HCT116 (cell line): ENCODE results near the gene C19orf25. TPM values are rescaled to one million over a fixed set of nuclear protein-coding genes. Genes with fewer than 3 reads are reported as not detected.

Source experiments
- ATAC-seq: fragments of 200-7000 bp; cut with Tn5 transposase; 2 replicates; pipeline ENCODE4 v1.9.1; 2020; ENCODE audit warnings: mild to moderate bottlenecking, moderate library complexity
- BruUV-seq: library from RNA; stranded (reverse); fragments of 400-500 nt; replicated peaks from 2 replicates; lab custom pipeline; 2021; lab: Mats Ljungman, UMichigan
- CTCF ChIA-PET: fragments of 300-600 bp; sonication (Branson Sonifier 250); formaldehyde crosslinking; loops from one replicate; lab custom pipeline; 2021; ENCODE audit warnings: antibody characterized with exemption; lab: Charles Lee
- POLR2A ChIA-PET: fragments of 300-600, 350-600 bp; sonication (Branson Sonifier 250); formaldehyde crosslinking; loops from one replicate; lab custom pipeline; 2021; ENCODE audit warnings: antibody characterized with exemption; lab: Charles Lee
- RAD21 ChIA-PET, 2 experiments: fragments of 300-600 bp; sonication (Branson Sonifier 250); formaldehyde crosslinking; loops; one replicate each; lab custom pipeline; 2023; ENCODE audit warnings: low total read pairs in 2 of 2; ENCODE audit not compliant: uncharacterized antibody in 2 of 2, unreplicated experiment in 2 of 2, low non-redundant PET in 1 of 2; lab: Charles Lee
- DNase-seq: peaks from one replicate; pipeline ENCODE4 v3.0.0-alpha.2; 2010; ENCODE audit warnings: low read depth, low spot score
- H2AFZ ChIP-seq: fragments of 200-600 bp; shearing (Covaris generic), sonication (generic); 2 replicates; pipeline ENCODE4 v1.6.1; 2017; ENCODE audit warnings: low read depth, mixed run types, mixed read lengths, antibody characterized with exemption, low read length; ENCODE audit not compliant: poor library complexity, severe bottlenecking
- H3K27ac ChIP-seq: 2 replicates; pipeline ENCODE4 v1.5.1; 2012; ENCODE audit warnings: low read depth, low read length
- H3K27me3 ChIP-seq: fragments of 200-600 bp; sonication (generic); 2 replicates; pipeline ENCODE4 v1.6.1; 2016; ENCODE audit warnings: mixed run types, low read length, mixed read lengths; ENCODE audit not compliant: insufficient read depth
- H3K36me3 ChIP-seq, 2 experiments: fragments of 200-500 bp in 1 of 2; fragments of 200-600 bp in 1 of 2; sonication (Bioruptor generic) in 1 of 2; sonication (generic) in 1 of 2; 2 replicates each; pipeline versions ENCODE4 v1.5.1 to v1.6.1; 2014 to 2016; ENCODE audit warnings: low read length in 2 of 2, inconsistent platforms in 1 of 2, mixed read lengths in 1 of 2, mixed run types in 1 of 2; ENCODE audit not compliant: insufficient read depth in 2 of 2, control insufficient read depth in 1 of 2
- H3K4me1 ChIP-seq, 2 experiments: fragments of 200-600 bp in 1 of 2; sonication (generic) in 1 of 2; 2 replicates each; pipeline versions ENCODE4 v1.5.1 to v1.6.1; 2012 to 2017; ENCODE audit warnings: low read length in 2 of 2, inconsistent platforms in 1 of 2, mild to moderate bottlenecking in 1 of 2, mixed read lengths in 1 of 2, mixed run types in 1 of 2, moderate library complexity in 1 of 2; ENCODE audit not compliant: insufficient read depth in 2 of 2, control insufficient read depth in 1 of 2
- H3K4me2 ChIP-seq: fragments of 200-600 bp; sonication (generic); 2 replicates; pipeline ENCODE4 v1.6.1; 2017; ENCODE audit warnings: mixed run types, low read length, mixed read lengths
- H3K4me3 ChIP-seq, 2 experiments: fragments of 200-600 bp in 1 of 2; sonication (generic) in 1 of 2; replicated peaks in 1 of 2; 2 replicates each; pipeline ENCODE4 v1.5.1; 2011 to 2016; ENCODE audit warnings: low read length in 2 of 2, control low read depth in 1 of 2, low read depth in 1 of 2, mild to moderate bottlenecking in 1 of 2, mixed read lengths in 1 of 2, mixed run types in 1 of 2
- H3K79me2 ChIP-seq: fragments of 200-600 bp; sonication (generic); 2 replicates; pipeline ENCODE4 v1.6.1; 2017; ENCODE audit warnings: mild to moderate bottlenecking, mixed run types, low read length, moderate library complexity, mixed read lengths; ENCODE audit not compliant: insufficient read depth
- H3K9ac ChIP-seq: fragments of 200-600 bp; sonication (generic); 2 replicates; pipeline ENCODE4 v1.6.1; 2016; ENCODE audit warnings: low read length, mixed read lengths
- H3K9me2 ChIP-seq: fragments of 200-600 bp; sonication (generic), shearing (Covaris generic); 2 replicates; pipeline ENCODE4 v1.6.1; 2017; ENCODE audit warnings: mixed run types, mild to moderate bottlenecking, moderate library complexity; ENCODE audit not compliant: insufficient read depth
- H3K9me3 ChIP-seq, 2 experiments: fragments of 200-500 bp in 1 of 2; fragments of 200-600 bp in 1 of 2; sonication (Bioruptor generic) in 1 of 2; sonication (generic) in 1 of 2; 2 replicates each; pipeline ENCODE4 v1.6.1; 2014 to 2017; ENCODE audit warnings: low read length in 2 of 2, mixed read lengths in 2 of 2, inconsistent platforms in 1 of 2, low read depth in 1 of 2, mild to moderate bottlenecking in 1 of 2, mixed run types in 1 of 2, moderate library complexity in 1 of 2; ENCODE audit not compliant: control insufficient read depth in 1 of 2, insufficient read depth in 1 of 2
- H4K20me1 ChIP-seq: fragments of 200-600 bp; sonication (generic), shearing (Covaris generic); 2 replicates; pipeline ENCODE4 v1.6.1; 2017; ENCODE audit warnings: mixed run types, mild to moderate bottlenecking, moderate library complexity; ENCODE audit not compliant: insufficient read depth
- CBX3 ChIP-seq: IDR thresholded peaks from 2 replicates; pipeline ENCODE4 v1.6.1; 2012; ENCODE audit warnings: low read depth
- EGR1 ChIP-seq: IDR thresholded peaks from 2 replicates; pipeline ENCODE4 v1.6.1; 2012; ENCODE audit warnings: low read depth
- ELF1 ChIP-seq: IDR thresholded peaks from 2 replicates; pipeline ENCODE4 v1.6.1; 2012; ENCODE audit warnings: low read depth, borderline replicate concordance
- JUND ChIP-seq: IDR thresholded peaks from 2 replicates; pipeline ENCODE4 v1.6.1; 2012
- POLR2A ChIP-seq: IDR thresholded peaks from 2 replicates; pipeline ENCODE4 v1.7.0; 2011; ENCODE audit warnings: borderline replicate concordance; ENCODE audit not compliant: insufficient read depth, insufficient read length; ENCODE audit errors: extremely low read depth
- RAD21 ChIP-seq: IDR thresholded peaks from 2 replicates; pipeline ENCODE4 v1.6.1; 2012; ENCODE audit warnings: low read depth, mild to moderate bottlenecking
- SIN3A ChIP-seq: IDR thresholded peaks from 2 replicates; pipeline ENCODE4 v1.6.1; 2012; ENCODE audit warnings: low read depth
- SRF ChIP-seq: IDR thresholded peaks from 2 replicates; pipeline ENCODE4 v1.6.1; 2012; ENCODE audit warnings: low read depth
- YY1 ChIP-seq: IDR thresholded peaks from 2 replicates; pipeline ENCODE4 v1.6.1; 2011; ENCODE audit warnings: low read length, low read depth, moderate library complexity, mild to moderate bottlenecking; ENCODE audit not compliant: insufficient replicate concordance; ENCODE audit errors: extremely low read depth
- ZFX ChIP-seq: fragments of 450-650 bp; IDR thresholded peaks from 2 replicates; pipeline ENCODE4 v1.6.1; 2017
- ZNF274 ChIP-seq: fragments of 200-500 bp; sonication (Bioruptor generic); IDR thresholded peaks from 2 replicates; pipeline ENCODE4 v1.6.1; 2014; ENCODE audit warnings: mild to moderate bottlenecking, low read depth, low read length, inconsistent platforms
- intact Hi-C: fragments of 100-400 bp; cut with micrococcal nuclease; formaldehyde crosslinking; loops from 2 replicates; pipeline ENCODE4 v1.10.0; 2022
- total RNA-seq: library from RNA; stranded (reverse); gene quantifications from one replicate; pipeline ENCODE4 v1.2.1, GENCODE V29; 2021; ENCODE audit not compliant: unreplicated experiment
- TF ChIP-seq, protein P1 (sequence below): IDR thresholded peaks from 2 replicates; pipeline ENCODE4 v1.6.1; 2012; ENCODE audit warnings: low read depth
- TF ChIP-seq, protein P2 (sequence below): IDR thresholded peaks from 2 replicates; pipeline ENCODE4 v1.6.1; 2012
- TF ChIP-seq, protein P3 (sequence below), 3 experiments: fragments of 200-600 bp in 1 of 3; sonication (generic) in 1 of 3; IDR thresholded peaks in 2 of 3; conservative IDR thresholded peaks in 1 of 3; 2 replicates each; pipeline ENCODE4 v1.5.1; 2012 to 2017; ENCODE audit warnings: low read depth in 2 of 3, low read length in 2 of 3, antibody characterized with exemption in 1 of 3, borderline replicate concordance in 1 of 3, control low read depth in 1 of 3, mild to moderate bottlenecking in 1 of 3, mixed read lengths in 1 of 3, mixed run types in 1 of 3, moderate library complexity in 1 of 3; ENCODE audit not compliant: insufficient read depth in 1 of 3
- TF ChIP-seq, protein P4 (sequence below): IDR thresholded peaks from 2 replicates; pipeline ENCODE4 v1.6.1; 2011; ENCODE audit warnings: mild to moderate bottlenecking, low read length, moderate library complexity; ENCODE audit not compliant: insufficient replicate concordance; ENCODE audit errors: extremely low read depth
- TF ChIP-seq, protein P5 (sequence below): IDR thresholded peaks from 2 replicates; pipeline ENCODE4 v1.6.1; 2012

C19orf25 gene
- total RNA-seq, 1 experiment from 2014 or later: 48.8 TPM

DNA sequence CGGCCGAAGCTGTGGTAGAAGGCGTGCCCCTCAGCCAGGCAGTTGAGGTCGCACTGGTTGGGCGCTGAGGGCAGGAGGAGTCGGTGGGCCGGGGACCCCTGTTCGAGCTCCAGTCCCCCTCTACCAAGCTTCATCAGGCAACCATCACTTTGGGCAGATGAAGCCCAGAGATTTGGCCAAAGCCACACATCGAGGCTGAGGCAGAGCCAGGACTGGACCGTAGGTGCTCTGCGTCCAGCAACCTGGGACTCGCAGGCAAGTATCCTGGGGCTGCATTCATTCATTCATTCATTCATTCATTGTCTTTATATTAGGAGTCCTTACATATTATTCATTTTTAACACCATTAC is 29.5 kb upstream of the C19orf25 start (continued):
- TF ChIP-seq, protein P1, sequence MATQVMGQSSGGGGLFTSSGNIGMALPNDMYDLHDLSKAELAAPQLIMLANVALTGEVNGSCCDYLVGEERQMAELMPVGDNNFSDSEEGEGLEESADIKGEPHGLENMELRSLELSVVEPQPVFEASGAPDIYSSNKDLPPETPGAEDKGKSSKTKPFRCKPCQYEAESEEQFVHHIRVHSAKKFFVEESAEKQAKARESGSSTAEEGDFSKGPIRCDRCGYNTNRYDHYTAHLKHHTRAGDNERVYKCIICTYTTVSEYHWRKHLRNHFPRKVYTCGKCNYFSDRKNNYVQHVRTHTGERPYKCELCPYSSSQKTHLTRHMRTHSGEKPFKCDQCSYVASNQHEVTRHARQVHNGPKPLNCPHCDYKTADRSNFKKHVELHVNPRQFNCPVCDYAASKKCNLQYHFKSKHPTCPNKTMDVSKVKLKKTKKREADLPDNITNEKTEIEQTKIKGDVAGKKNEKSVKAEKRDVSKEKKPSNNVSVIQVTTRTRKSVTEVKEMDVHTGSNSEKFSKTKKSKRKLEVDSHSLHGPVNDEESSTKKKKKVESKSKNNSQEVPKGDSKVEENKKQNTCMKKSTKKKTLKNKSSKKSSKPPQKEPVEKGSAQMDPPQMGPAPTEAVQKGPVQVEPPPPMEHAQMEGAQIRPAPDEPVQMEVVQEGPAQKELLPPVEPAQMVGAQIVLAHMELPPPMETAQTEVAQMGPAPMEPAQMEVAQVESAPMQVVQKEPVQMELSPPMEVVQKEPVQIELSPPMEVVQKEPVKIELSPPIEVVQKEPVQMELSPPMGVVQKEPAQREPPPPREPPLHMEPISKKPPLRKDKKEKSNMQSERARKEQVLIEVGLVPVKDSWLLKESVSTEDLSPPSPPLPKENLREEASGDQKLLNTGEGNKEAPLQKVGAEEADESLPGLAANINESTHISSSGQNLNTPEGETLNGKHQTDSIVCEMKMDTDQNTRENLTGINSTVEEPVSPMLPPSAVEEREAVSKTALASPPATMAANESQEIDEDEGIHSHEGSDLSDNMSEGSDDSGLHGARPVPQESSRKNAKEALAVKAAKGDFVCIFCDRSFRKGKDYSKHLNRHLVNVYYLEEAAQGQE: no peak
- TF ChIP-seq, all 23 proteins: peak for 0

DNA sequence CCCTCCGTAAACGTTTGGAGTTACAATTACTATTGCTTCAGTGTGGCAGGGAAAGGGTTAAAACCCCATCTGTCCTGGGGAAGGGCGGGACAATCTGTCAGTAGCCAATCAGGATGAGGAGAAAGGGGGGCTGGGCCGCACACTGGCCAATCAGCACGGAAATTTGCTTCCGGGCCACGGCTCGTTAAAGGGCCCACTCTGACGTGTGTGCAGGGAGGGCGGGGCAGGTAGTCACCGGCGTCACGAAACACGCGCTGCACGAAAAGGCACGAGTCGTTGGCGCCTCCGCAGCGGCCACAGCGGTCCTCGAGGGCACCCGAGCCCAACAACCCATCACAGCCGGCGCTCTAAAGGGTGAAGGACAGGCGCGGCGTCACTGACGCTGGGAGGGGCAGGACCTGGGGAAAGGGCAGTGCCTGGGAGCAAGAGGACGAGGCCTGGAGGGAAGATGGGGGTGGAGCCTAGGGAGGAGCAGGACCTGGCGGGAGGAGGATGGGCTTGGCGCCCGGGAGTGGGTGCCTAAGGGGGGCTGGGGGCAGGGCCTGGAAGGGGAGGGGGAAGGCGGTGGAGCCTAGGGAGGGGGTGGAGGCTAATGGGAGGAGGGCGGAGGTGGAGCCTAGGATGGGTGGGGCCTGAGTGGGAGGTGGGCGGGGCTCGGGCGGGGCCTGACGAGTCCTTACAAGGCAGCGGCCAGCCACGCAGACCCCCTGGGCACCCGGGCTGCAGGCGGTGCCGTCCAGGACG is 28.9 kb upstream of the C19orf25 start:
- ChIA-PET CTCF (interaction anchor here (1.0 kb wide), 1 partner anchor 38 kb away, joined by 4 read pairs; no protein-coding TSS in a partner anchor), POLR2A (interaction anchor here (1.3 to 1.4 kb wide), 2 partner anchors 17 to 52 kb away, joined by 3 to 6 read pairs; partner anchors contain the start of gene REEP6), RAD21 (no interaction called here)
- H3K9me3 ChIP-seq: no peaks in the 10 kb centered on the region
- peak overlapping the region; percentile 39 to 56 for H3K4me3 ChIP-seq
- peak overlapping the region; percentile 92 for H3K4me2 ChIP-seq
- peaks cover 31 to 67% of the 10 kb centered on the region in 2 experiments for H3K4me1 ChIP-seq
- no peaks in the 10 kb centered on the region for H4K20me1 ChIP-seq
- H3K36me3 ChIP-seq: no peaks in the 10 kb centered on the region
- H2AFZ ChIP-seq: peak overlapping the region; percentile 82
- H3K79me2 ChIP-seq: peaks cover 10% of the 10 kb centered on the region; the same call in 1 of the 2 replicates
- H3K27ac ChIP-seq: peak overlapping the region; percentile 96
- DNase-seq: peak; percentile 94
- H3K9me2 ChIP-seq: no peaks in the 10 kb centered on the region
- H3K9ac ChIP-seq: peak overlapping the region; percentile 74
- peak; percentile 80 for ATAC-seq
- BruUV-seq: no TSS peak
- intact Hi-C loops: no loop called here
- no peaks in the 10 kb centered on the region for H3K27me3 ChIP-seq
- TF ChIP-seq, protein P2, sequence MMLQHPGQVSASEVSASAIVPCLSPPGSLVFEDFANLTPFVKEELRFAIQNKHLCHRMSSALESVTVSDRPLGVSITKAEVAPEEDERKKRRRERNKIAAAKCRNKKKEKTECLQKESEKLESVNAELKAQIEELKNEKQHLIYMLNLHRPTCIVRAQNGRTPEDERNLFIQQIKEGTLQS: no peak
- TF ChIP-seq SIN3A: no peak
- TF ChIP-seq ELF1: no peak; the same call in 1 of the 2 replicates
- TF ChIP-seq ZFX: no peak
- no peak for TF ChIP-seq RAD21
- TF ChIP-seq, protein P3, sequence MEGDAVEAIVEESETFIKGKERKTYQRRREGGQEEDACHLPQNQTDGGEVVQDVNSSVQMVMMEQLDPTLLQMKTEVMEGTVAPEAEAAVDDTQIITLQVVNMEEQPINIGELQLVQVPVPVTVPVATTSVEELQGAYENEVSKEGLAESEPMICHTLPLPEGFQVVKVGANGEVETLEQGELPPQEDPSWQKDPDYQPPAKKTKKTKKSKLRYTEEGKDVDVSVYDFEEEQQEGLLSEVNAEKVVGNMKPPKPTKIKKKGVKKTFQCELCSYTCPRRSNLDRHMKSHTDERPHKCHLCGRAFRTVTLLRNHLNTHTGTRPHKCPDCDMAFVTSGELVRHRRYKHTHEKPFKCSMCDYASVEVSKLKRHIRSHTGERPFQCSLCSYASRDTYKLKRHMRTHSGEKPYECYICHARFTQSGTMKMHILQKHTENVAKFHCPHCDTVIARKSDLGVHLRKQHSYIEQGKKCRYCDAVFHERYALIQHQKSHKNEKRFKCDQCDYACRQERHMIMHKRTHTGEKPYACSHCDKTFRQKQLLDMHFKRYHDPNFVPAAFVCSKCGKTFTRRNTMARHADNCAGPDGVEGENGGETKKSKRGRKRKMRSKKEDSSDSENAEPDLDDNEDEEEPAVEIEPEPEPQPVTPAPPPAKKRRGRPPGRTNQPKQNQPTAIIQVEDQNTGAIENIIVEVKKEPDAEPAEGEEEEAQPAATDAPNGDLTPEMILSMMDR (IDR thresholded peaks at IDR 0.05 in 2 of 3, conservative IDR thresholded peaks at IDR 0.05 in 1 of 3; ENCODE audit: borderline replicate concordance in 1 of 3, insufficient read depth in 1 of 3, low read depth in 2 of 3, low read length in 2 of 3): no peak
- TF ChIP-seq YY1: no peak
- peak; percentile 56 for TF ChIP-seq POLR2A
- peak; percentile 67; the same call in 1 of the 2 replicates for TF ChIP-seq CBX3
- TF ChIP-seq, protein P4, sequence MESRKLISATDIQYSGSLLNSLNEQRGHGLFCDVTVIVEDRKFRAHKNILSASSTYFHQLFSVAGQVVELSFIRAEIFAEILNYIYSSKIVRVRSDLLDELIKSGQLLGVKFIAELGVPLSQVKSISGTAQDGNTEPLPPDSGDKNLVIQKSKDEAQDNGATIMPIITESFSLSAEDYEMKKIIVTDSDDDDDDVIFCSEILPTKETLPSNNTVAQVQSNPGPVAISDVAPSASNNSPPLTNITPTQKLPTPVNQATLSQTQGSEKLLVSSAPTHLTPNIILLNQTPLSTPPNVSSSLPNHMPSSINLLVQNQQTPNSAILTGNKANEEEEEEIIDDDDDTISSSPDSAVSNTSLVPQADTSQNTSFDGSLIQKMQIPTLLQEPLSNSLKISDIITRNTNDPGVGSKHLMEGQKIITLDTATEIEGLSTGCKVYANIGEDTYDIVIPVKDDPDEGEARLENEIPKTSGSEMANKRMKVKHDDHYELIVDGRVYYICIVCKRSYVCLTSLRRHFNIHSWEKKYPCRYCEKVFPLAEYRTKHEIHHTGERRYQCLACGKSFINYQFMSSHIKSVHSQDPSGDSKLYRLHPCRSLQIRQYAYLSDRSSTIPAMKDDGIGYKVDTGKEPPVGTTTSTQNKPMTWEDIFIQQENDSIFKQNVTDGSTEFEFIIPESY: no peak
- TF ChIP-seq, protein P5, sequence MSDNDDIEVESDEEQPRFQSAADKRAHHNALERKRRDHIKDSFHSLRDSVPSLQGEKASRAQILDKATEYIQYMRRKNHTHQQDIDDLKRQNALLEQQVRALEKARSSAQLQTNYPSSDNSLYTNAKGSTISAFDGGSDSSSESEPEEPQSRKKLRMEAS: peak; percentile 98
- TF ChIP-seq ZNF274: no peak
- no peak for TF ChIP-seq EGR1
- no peak for TF ChIP-seq JUND
- no peak for TF ChIP-seq SRF
